H54 (cell line): ENCODE measurements around the gene ATP10B.

ENCODE experiments used
- DNase-seq: peaks from one replicate; pipeline ENCODE4 v3.0.0; 2011; ENCODE audit warnings: low spot score, mixed read lengths; ENCODE audit not compliant: insufficient read length
- FAIRE-seq: peaks from 3 replicates; lab custom pipeline; 2011; peaks lifted over from hg19 to GRCh38; lab: Jason Lieb, UNC
- POLR2A ChIP-seq: IDR thresholded peaks from 2 replicates; pipeline ENCODE4 v1.6.1; 2011; ENCODE audit warnings: low read depth, mild to moderate bottlenecking, low read length

The ATP10B gene

DNA sequence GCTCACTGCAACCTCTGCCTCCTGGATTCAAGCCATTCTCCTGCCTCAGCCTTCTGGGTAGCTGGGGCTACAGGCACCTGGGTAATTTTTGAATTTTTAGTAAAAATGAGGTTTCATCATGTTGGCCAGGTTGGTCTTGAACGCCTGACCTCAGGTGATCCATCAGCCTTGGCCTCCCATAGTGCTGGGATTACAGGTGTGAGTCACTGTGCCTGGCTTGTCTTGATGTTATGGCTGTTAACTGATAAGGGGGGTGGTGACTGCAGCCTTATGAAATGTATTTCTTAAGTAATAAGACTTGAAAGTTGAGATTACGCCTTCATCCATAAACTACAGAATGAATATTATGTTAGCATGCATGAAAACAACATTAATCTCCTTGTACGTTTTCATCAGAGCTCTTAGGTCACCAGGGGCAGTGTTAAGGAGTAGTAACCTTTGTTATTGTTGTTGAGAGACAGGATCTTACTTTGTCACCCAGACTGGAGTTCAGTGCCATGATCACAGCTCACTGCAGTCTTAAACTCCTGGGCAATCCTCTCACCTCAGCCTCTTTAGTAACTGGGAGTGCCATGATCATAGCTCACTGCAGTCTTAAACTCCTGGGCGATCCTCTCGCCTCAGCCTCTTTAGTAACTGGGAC, 148.3 kb downstream of the ATP10B start:
- DNase-seq (no peak), FAIRE-seq (no peak)
- no peak for TF ChIP-seq POLR2A

DNA sequence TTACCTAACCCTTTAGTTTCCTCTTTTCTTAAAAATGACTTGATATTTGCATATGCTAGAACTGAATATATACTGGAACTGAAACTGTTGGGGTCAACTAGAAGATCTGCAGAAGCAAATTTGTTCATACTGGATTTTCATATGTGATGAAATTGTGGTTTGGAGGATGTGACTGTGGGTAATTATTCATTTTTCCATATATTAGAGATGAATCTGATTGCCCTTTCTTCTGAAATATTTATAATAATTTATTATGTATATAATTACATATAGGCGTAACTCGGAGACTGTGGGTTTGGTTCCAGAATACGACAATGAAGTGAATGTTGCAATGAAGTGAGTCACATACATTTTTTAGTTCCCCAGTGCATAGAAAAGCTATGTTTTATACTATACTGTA, 149.1 kb downstream of the ATP10B start:
- no peak for FAIRE-seq
- DNase-seq = no peak
- no peak for TF ChIP-seq POLR2A

DNA sequence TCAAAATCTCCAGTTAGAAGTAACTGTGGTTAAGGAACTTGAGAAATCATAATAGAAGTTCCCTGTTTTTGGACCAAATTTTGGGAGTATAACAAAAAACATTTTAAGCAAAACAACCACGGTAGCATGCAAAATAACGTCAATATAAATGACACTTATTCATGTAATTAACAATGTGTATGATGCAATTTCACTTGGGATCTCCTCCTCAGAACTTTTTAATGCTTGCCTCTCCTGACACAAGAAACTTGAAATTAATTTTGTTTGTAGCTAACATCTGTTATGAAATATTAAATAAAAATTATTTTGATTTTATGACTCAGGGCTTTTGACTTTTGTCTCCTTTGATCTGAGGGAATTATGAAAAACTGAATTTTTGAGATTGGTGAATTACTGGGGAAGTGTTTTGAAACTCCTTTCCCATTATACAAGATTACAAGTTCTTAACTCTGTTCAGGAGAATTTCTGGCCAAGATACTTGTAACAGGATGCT, 149.7 kb downstream of the ATP10B start:
- no peak for TF ChIP-seq POLR2A
- FAIRE-seq = no peak
- no peak for DNase-seq

DNA sequence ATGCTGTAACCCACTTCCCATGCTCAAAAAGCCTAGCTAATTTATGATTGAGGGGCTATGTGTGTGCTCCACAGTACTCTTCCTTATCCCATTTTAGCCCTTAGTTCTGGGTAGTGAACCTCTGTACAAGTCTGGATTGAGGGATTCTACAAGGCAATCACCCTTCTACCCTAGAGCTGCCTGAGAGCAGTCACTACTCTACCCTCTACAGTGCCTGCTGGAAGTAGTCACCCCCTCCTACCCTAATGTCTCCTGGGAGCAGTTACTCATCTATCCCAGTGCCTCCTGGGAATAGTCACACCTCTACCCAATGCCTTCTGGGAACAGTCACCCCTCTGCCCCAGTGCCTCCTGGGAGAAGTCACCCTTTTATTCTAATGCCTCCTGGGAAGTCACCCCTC, 150.6 kb downstream of the ATP10B start:
- no peak for TF ChIP-seq POLR2A
- no peak for FAIRE-seq
- no peak for DNase-seq

DNA sequence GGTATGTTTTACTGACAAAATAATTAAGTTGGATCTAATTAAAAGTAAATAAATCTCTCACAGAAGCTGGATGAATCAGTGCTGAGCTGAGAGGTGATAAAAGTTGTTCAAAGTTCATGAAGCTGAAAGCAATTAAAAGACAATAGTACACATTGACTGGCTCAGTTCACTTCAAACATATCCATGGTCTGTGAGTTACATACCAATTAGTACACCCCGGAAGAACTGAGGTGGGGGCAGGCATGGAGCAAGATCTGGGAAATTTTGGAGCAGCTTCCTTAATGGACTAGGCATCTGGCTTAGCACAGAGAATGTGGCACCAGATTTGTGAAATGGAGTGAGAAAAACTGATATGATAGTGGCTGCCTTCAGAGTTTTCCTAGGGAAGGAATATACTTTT, 152.7 kb downstream of the ATP10B start:
- FAIRE-seq = no peak
- no peak for DNase-seq
- no peak for TF ChIP-seq POLR2A

GRCh38 chr5:160697281-160697680, 154.7 kb downstream of the ATP10B start:
- TF ChIP-seq POLR2A = no peak
- DNase-seq (no peak), FAIRE-seq (no peak)

GRCh38 chr5:160694896-160695295, 157.1 kb downstream of the ATP10B start:
- FAIRE-seq (no peak), DNase-seq (no peak)
- no peak for TF ChIP-seq POLR2A

GRCh38 chr5:160693831-160694465, 158.1 kb downstream of the ATP10B start:
- no peak for TF ChIP-seq POLR2A
- FAIRE-seq (no peak), DNase-seq (no peak)

DNA sequence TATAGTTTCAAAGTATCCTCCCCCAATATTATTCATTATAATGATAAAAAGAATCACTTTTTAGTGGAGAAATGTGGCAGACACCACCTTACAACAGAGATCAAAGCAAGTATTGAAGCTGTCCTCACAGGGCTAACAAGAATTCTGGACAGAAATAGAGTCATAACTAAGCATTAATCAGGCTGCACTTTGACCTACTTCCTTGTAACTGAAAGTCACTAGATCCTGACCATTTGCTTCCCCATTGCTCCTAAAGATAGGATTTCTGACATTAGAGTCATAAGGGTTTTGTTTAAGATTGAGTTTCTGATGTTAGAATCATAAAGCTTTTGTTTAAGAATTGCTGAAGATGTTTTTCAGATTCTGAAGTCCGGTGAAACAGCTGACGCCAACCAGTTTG, 159.7 kb downstream of the ATP10B start:
- FAIRE-seq = no peak
- TF ChIP-seq POLR2A = no peak

DNA sequence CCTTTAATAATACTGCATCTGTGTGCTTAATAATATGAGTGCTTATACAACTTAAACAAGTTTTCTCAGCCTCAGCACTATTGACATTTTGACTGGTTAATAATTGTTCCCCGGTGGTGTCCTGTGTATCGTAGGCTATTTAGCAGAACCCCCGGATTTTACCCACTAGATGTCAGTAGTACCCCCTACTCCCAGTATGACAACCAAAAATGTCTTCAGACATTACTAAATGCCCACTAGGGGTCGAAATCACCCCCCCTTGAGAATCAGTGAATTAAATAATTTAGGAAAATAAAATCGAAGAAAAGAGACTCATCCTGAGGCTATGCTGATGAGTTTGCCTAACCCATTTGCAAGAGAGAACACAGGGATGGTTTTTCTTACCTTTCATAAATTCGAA, 166.3 kb downstream of the ATP10B start:
- DNase-seq (no peak), FAIRE-seq (no peak)
- no peak for TF ChIP-seq POLR2A

More for the DNA sequence above, 159.7 kb downstream of the ATP10B start:
- no peak for DNase-seq

DNA sequence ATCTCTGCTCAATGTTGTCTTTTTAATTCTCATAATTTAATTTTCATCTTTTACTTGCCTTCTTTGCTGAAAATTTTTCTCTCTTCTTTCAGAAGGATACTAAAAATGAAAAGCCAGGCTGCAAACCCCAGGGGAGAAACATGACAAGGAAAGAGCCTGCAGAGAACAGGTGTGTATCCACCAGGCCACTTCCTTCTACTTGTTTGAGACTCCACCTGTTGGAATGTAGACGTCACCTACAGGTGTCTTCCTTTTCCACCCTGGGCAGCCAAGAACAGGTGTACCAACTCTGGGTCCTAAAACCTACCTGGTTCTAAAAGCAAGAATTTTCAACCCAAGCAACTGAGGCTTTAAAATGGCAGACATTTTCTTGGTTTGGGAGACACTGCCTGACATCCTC, 166.8 kb downstream of the ATP10B start:
- no peak for DNase-seq
- TF ChIP-seq POLR2A = no peak
- no peak for FAIRE-seq

DNA sequence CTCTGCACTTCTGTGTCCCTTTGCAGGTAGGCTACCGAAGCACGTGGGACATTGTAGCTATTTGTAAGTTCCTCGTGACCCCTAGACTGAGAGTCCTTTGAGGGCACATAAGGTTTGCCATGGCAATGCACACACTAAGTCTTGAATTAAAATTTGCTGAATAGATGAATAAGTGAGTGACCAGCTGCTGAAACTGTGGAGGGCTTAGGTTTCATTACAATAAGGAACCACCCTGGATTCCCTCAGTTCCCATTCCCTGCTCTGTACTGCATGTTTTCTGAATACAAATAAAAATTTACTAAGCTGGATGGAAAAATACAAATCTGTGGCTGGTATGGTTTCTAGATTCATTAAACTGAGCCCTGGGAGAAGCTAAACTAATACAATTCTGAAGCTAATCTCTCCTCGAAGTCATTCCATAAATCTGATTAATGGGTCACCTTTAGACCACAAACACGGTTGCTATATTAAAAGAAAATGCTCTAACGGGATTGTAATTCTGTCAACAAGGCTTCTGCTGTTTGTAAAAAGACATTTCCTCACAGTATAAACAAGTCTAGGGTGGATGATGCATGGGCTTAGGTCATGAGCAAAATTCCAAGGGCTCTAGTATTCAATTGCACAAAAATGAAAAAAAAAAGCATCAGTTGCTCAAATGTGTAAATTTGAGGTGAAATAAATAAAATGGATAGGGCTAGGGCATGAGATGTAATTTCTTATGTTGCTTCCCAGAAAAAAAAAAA, 172.3 kb downstream of the ATP10B start:
- FAIRE-seq = no peak
- TF ChIP-seq POLR2A = no peak

DNA sequence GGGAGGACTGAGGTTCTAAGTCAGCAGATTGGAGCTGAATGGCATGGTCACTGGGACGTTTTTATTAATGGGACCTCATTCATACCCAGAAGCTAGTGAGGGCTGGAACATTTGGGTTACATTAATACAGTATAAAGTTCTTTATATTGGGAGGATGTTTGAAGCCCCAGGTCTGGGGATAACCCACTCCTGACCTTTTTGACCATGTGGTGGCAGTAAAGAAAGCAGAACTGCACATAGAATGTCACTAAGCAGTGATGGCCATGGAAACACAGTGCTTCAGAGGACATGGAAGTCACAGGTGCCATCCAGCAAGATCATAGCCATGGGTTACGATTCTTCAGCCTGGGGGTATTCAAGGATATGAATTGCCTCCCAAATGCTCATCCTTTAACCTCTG, 176.0 kb downstream of the ATP10B start:
- DNase-seq (no peak), FAIRE-seq (no peak)
- TF ChIP-seq POLR2A = no peak

More for the DNA sequence above, 172.3 kb downstream of the ATP10B start:
- DNase-seq = no peak

GRCh38 chr5:160674901-160675300, 177.1 kb downstream of the ATP10B start:
- DNase-seq (no peak), FAIRE-seq (no peak)

GRCh38 chr5:160672521-160672920, 179.5 kb downstream of the ATP10B start:
- no peak for DNase-seq
- no peak for TF ChIP-seq POLR2A
- FAIRE-seq = no peak

More at GRCh38 chr5:160674901-160675300, 177.1 kb downstream of the ATP10B start:
- TF ChIP-seq POLR2A = no peak
